ENCODE measurements around the gene IL16.

The IL16 gene

DNA sequence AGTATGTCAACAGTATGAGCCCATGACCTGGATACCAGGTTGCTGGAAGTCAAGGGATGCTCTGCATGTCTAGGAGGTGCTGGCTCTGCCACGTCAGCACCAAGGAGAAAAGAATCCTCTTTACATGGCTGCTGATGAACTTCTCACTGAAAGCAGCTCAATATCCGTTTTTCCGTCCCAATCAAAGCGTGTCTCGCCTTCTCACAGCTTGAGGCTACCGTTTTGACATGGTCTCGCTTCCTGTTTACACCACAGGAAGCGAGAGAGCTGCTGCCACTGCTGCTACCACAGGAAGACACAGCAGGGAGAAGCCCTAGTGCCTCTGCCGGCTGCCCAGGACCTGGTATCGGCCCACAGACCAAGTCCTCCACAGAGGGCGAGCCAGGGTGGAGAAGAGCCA lies 100.0 kb downstream of the IL16 start:
- H3K4me3 ChIP-seq (ENCODE audit: control insufficient read depth, low read depth, low read length), result no peak overlapping the region
- TF ChIP-seq, protein P1, sequence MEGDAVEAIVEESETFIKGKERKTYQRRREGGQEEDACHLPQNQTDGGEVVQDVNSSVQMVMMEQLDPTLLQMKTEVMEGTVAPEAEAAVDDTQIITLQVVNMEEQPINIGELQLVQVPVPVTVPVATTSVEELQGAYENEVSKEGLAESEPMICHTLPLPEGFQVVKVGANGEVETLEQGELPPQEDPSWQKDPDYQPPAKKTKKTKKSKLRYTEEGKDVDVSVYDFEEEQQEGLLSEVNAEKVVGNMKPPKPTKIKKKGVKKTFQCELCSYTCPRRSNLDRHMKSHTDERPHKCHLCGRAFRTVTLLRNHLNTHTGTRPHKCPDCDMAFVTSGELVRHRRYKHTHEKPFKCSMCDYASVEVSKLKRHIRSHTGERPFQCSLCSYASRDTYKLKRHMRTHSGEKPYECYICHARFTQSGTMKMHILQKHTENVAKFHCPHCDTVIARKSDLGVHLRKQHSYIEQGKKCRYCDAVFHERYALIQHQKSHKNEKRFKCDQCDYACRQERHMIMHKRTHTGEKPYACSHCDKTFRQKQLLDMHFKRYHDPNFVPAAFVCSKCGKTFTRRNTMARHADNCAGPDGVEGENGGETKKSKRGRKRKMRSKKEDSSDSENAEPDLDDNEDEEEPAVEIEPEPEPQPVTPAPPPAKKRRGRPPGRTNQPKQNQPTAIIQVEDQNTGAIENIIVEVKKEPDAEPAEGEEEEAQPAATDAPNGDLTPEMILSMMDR (IDR thresholded peaks at IDR 0.05; ENCODE audit: control insufficient read depth, insufficient read depth, low read depth, low read length, missing control alignments), result no peak
- DNase-seq (ENCODE audit: low read depth), result no peak

DNA sequence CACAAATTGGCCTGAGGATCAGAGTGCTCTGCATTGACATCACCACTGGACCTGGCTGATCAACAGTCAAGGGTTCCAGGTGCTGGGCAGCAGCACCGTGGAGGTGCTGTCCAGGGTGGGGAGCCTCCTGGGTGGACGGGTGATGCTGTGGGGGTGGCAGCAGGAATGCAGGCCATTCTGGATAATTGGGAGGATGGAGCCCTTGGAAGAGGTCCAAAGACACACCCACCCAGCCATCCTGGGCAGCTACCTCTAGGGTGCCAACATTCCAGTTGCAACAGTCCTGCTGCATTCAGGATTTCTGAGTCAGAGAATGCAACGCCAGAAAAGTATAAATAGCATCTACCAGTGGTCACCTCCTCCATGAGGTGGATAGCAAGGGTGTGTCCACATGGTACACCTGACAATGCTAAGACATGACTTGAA lies 100.5 kb downstream of the IL16 start:
- TF ChIP-seq, protein P1 (IDR thresholded peaks at IDR 0.05; ENCODE audit: control insufficient read depth, insufficient read depth, low read depth, low read length, missing control alignments), result no peak
- no peak for DNase-seq (ENCODE audit: low read depth)
- no peak overlapping the region for H3K4me3 ChIP-seq (ENCODE audit: control insufficient read depth, low read depth, low read length)

DNA sequence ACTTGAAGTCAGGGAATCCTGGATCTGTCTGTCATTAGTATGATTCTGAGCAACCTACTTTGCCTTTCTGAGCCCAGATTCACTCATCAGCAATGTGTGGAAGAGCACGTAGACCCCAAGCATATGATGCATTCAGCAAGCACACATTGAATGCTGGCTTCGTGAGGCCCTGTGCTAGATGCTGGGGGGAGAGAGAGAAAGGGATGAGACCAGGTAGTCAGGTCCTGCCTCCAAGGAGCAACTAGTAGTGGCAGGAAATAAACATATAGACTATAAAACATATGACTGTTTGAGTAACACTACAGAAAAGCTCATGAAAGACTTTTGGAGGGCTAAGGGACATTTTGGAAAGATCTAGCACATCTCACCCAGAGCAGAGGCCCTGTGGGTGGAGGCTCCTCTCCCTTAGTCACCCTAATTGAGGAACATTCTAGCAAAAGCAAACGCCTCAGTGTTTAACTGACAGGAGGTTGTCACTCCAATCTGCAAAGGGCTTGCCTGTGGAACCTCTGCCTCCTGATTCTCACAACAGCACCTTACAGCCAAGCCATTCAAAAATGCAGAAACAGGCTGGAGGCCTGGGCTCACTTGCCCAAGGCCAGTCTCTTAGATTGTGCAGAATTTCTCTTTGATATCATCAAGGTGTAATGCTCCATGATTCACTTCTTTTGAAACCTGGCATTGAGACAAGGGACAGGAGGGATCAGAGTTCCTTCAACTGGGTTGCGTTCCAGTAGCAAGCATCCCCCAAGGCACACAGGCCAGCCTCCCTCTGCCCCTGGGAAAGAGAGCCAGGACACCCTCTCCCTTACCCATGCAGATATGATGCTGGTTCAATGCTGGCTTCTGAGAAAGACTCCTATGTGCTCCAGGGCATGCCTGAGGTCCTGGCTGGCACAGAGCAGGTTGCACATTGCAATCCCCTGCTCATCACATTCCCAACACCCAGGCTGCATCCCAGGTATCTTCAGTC lies 101.2 kb downstream of the IL16 start:
- DNase-seq (ENCODE audit: low read depth), result no peak
- TF ChIP-seq, protein P1 (IDR thresholded peaks at IDR 0.05; ENCODE audit: control insufficient read depth, insufficient read depth, low read depth, low read length, missing control alignments), result no peak
- no peak overlapping the region for H3K4me3 ChIP-seq (ENCODE audit: control insufficient read depth, low read depth, low read length)

DNA sequence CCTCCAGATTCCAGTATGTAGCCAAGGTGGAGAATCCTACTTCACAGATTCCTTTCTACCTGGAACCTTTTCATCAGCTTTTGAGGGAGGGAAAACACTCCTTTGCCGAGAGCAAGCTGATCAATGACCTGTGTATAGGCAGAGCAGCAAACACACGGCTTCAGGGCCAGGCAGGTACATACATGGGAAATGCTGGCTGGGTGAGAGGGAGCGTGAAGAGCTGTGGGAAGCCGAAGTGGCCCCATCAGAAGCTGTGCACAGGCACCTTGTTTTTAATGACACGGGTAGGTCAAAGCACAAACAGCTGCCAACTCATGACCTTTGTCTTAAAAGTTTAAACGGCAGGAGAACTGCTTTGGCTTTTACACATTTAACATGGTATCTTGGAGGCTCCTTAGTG lies 101.9 kb downstream of the IL16 start:
- TF ChIP-seq, protein P1 (IDR thresholded peaks at IDR 0.05; ENCODE audit: control insufficient read depth, insufficient read depth, low read depth, low read length, missing control alignments), result no peak
- no peak for DNase-seq (ENCODE audit: low read depth)
- H3K4me3 ChIP-seq (ENCODE audit: control insufficient read depth, low read depth, low read length), result no peak overlapping the region

DNA sequence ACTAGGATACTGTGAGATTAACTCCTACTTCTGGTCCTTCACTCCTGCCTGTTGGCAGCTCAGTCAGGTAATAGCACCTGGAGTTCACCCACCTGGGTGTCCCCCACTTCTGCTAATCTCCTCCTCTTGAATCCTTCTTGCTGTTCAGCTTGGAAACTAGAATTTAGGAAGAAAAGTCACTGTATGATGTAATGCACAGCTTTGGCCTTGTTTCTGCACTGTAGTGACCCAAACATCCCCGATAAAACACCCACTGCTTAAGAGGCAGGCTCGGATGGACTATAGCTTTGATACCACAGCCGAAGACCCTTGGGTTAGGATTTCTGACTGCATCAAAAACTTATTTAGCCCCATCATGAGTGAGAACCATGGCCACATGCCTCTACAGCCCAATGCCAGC lies 102.5 kb downstream of the IL16 start:
- DNase-seq (ENCODE audit: low read depth), result no peak
- TF ChIP-seq, protein P1 (IDR thresholded peaks at IDR 0.05; ENCODE audit: control insufficient read depth, insufficient read depth, low read depth, low read length, missing control alignments), result no peak
- no peak overlapping the region for H3K4me3 ChIP-seq (ENCODE audit: control insufficient read depth, low read depth, low read length)

DNA sequence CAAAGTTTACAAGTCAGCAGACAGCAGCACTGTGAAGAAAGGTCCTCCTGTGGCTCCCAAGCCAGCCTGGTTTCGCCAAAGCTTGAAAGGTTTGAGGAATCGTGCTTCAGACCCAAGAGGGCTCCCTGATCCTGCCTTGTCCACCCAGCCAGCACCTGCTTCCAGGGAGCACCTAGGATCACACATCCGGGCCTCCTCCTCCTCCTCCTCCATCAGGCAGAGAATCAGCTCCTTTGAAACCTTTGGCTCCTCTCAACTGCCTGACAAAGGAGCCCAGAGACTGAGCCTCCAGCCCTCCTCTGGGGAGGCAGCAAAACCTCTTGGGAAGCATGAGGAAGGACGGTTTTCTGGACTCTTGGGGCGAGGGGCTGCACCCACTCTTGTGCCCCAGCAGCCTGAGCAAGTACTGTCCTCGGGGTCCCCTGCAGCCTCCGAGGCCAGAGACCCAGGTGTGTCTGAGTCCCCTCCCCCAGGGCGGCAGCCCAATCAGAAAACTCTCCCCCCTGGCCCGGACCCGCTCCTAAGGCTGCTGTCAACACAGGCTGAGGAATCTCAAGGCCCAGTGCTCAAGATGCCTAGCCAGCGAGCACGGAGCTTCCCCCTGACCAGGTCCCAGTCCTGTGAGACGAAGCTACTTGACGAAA lies 103.1 kb downstream of the IL16 start:
- no peak for DNase-seq (ENCODE audit: low read depth)
- TF ChIP-seq, protein P1 (IDR thresholded peaks at IDR 0.05; ENCODE audit: control insufficient read depth, insufficient read depth, low read depth, low read length, missing control alignments), result no peak
- H3K4me3 ChIP-seq (ENCODE audit: control insufficient read depth, low read depth, low read length), result no peak overlapping the region
